Cerebellar nuclear complex (tissue), 1 donor: Measurements from ENCODE around the gene DIP2B.

Experiments
- DNase-seq, 2 experiments: peaks; one replicate each; lab custom pipeline; 2025; lab: John Stamatoyannopoulos, UW

The DIP2B gene

DNA sequence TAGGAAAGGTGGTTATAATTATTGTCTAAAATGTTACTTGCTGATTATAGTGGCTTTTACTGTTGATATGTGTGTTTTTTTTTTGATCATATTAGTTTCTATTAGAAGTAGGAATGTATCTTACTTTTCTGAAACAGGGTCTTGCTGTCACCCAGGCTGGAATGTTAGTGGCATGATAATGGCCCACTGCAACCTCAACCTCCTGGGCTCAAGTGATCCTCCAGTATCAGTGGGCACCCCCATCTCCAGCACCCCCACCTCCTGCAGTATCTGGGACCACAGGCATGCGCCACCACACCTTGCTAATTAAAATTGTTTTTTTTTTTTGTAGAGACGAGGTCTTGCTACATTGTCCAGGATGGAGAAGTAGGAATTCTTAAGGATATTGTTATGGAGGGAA lies 270.5 kb downstream of the DIP2B start:
- no peak for DNase-seq

DNA sequence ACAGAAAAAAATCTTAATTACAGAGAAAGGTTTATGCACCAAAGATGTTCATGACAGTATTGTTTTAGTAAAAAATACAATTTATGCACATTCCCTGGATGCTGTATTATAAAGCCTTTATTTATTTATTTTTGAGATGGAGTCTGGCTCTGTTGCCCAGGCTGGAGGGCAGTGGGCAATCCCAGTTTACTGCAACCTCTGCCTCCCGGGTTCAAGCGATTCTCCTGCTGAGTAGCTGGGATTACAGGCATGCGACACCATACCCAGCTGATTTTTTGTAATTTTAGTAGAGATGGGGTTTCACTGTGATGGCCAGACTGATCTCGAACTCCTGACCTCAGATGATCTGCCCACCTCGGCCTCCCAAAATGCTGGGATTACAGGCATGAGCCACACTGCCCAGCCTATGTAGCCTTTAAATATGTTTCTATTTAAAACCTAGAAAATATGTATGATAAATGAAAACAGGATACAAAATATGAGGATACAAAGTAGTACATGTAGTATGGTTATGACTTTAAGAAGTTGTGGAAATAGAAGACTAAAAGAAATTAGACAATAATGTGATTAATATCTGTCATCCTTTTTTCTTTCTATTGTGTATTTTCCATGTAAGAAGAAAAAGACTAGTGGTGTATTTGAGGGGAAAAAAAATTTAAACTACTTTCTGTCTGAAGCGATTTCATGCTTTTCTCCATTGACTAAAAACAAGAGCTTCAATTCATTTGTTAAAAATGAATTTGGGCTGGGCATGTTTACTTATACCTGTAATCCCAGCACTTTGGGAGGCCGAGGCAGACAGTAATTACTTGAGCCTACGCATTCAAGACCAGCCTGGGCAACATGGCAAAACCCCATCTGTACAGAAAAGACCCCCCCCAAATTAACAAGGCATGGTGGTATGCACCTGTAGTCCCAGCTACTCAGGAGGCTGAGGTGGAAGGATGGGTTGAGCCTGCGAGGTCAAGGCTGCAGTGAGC lies 272.3 kb downstream of the DIP2B start:
- no peak for DNase-seq

DNA sequence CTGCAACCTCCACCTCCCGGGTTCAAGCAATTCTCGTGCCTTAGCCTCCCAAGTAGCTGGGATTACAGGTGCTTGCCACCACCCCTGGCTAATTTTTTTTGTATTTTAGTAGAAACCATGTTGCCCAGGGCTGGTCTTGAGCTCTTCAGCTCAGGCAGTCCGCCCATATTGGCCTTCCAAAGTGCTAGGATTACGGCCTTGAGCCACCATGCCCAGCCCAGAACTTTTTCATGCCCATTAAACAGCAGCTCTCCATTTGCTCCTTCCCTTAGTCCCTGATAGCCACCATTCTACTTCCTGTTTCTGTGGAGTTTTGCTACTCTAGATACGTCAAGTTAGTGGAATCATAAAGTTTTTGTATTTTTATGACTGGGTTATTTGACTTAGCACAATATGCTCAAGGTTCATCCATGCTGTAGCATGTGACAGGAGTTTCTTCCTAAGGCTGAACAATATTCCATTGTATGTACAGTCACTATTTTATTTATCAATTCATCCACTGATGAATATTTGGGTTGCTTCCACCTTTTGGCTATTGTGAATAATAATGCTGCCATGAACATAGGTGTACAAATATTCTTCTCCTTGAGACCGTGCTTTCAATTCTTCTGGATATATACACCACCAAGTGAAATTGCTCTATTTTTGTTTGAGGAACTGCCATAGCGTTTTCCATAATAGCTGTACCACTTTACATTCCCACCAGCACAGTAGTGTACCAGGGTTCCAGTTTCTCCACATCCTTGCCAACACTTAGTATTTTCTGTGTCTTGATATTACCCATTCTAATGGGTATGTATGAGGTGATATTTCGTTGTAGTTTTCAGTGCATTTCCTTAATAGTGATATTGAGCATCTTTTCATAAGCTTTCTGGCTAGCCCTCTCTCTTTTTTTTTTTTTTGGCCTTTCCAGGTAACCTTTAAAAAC lies 274.1 kb downstream of the DIP2B start:
- DNase-seq, result no peak

DNA sequence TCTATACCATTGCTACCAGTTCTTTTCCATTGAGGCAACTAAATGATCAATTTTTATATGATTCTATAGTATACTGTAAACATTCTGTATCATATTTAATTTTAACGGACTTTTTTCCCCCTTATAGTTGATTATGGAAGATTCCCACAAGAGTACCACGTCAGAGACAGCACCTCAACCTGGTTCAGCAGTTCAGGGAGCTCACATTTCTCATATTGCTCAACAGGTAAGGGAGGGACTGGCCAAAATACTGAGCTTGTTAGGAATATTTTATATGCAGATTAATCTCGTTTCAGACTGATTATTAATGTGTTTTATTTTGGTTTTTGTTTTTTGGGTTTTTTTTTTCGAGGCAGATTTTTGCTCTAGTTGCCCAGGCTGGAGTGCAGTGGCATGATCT lies 275.2 kb downstream of the DIP2B start:
- no peak for DNase-seq

DNA sequence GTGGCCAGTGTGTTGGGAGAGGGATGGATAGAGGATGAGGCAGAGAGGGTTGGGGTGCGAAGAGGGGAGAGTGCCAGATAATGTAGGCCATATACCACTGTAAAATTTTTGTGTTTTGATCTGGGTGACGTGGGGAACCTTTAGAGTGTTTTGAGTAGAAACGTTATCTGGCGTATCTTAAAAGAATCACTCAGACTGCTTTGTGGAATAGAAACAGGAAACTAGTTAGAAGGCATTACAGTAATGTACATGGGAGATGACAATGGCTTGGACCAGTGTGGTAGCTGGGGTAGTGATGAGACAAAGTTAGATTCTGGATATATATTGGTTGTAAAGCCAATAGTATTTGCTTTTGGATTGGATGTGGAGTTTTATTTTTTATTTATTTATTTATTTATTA lies 279.7 kb downstream of the DIP2B start:
- no peak for DNase-seq

DNA sequence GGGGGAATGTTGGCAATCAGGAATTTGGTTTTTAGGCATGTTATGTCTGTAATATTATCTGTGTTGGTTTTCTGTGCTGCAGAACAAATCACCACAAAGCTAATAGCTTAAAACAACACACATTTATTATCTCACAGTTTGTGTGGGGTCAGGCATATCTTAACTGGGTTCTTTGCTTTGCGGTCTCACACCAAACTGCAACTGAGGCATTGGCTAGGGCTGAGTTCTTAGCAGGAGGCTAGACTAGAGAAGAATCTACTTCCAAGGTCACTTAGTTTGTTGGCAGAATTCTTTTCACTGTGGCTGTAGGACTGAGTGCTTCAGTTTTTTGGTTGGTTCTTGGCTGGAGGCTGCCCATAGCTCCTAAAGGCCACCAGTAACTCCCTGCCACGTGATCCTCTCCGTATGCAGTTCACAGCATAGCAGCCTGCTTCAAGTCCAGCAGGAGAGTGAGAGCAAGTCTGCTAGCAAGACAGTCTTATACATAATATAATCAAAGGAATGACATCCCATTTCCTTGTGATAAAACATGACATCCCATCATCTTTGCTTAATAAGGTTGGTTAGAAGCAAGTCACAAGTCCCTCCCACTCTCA lies 280.7 kb downstream of the DIP2B start:
- no peak for DNase-seq

DNA sequence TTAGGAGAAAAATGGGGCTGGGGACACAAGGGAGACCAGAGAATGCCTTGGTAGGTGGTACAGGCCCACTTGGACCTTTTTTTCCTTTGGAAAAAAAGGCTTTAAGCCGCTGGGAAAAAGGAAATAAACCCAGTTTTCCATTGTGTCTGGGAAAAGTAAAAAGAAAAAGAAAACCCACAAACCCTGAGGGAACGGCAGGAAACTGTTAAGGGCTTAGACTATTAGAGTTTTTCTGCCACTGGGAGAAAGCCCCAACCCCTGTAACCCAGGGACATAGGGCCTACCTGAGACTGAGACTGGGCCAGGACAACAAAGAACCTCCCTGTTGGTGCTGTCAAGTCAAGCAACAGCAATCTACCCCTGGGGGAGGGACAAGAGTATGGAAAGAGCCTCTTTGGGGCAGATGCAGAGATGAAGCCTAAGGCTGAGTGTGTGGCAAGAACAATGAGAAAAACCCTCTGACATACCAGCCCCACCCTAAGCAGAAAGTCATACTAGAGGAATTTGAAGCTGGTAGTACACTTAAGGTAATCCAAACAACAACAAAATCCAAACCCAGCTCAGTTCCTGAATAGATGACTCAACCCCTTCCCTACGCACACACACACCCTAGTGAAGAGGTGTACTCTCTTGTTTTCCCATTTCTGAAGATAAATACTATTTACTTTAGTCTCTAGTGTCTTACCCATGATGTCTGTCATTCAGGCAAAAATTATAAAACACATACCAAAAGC lies 281.9 kb downstream of the DIP2B start:
- no peak for DNase-seq

DNA sequence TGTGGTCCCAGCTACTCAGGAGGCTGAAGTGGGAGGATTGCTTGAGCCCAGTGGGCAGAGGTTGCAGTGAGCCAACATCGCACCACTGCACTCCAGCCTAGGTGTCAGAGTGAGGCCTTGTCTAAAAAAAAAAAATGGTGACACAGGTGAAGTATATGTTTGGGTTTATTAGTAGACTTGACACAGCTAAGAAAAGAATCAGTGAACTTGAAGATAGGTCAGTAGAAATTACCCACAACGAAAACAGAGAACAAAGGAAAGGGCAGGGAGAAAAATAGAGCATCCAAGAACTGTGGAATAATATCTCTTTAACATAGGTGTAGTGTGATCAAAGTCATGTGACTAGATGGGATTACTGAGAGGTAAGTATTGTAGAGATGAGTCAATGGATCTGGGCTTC lies 282.8 kb downstream of the DIP2B start:
- no peak for DNase-seq

DNA sequence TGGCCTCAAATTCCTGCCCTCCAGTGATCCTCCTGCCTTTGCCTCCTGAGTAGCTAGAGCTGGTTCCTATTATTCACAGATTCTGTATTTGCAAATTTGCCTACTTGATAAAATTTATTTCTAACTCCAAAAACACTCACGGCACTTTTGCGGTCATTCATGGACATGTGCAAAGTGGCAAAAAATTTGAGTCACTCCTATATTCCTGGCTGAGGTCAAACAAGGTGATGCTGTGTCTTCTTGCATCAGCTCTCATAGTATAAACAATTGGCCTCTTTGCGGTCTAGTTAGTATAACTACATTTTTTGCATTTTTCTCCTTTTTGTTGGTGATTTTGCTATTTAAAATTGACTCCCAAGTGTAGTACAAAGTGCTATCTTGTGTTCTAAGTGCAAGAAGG lies 283.8 kb downstream of the DIP2B start:
- no peak for DNase-seq

DNA sequence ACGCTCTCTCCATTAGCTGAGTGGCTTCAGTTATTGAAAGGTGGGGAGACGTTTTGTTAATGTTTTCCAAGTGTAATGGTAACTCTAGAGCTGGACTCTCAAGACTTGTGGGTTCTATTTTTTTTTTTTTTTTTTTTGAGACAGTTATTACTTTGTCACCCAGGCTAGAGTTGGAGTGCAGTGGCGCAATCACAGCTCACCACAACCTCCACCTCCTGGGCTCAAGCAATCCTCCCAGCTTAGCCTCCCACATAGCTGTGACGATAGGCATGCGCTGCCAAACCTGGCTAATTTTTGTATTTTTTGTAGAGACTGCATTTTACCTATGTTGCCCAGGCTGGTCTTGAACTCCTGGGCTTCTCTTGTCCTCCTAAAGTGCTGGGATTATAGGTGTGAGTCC lies 285.3 kb downstream of the DIP2B start:
- DNase-seq, result no peak
